Measurements from ENCODE around the gene RGP1.

The RGP1 gene

GRCh38 chr9:35789541-35789940 lies 40.5 kb downstream of the RGP1 start:
- DNase-seq: peak; percentile 61
- no peaks in the 10 kb centered on the region for H3K79me2 ChIP-seq (ENCODE audit: low read length)
- no peaks in the 10 kb centered on the region for H3K36me3 ChIP-seq (replicated peaks; ENCODE audit: insufficient read depth, low read length)
- TF ChIP-seq EZH2phosphoT487 (IDR thresholded peaks at IDR 0.05; ENCODE audit: low read length): no peak
- TF ChIP-seq EZH2 (optimal IDR thresholded peaks at IDR 0.05; ENCODE audit: low read depth, low read length): no peak
- no peak for TF ChIP-seq CTCF (IDR thresholded peaks at IDR 0.05; ENCODE audit: low read length)
- no peak overlapping the region for H3K4me3 ChIP-seq (ENCODE audit: low read length)
- H2AFZ ChIP-seq (ENCODE audit: low read length): no peak overlapping the region
- H3F3A ChIP-seq (ENCODE audit: insufficient read depth, low read length): peaks cover 12% of the 10 kb centered on the region
- no peaks in the 10 kb centered on the region for H3K27me3 ChIP-seq (replicated peaks; ENCODE audit: insufficient read depth, low read length)
- H3K9ac ChIP-seq (ENCODE audit: low read length): no peak overlapping the region
- peaks cover 14% of the 10 kb centered on the region for H3K4me1 ChIP-seq (ENCODE audit: low read length)
- no peaks in the 10 kb centered on the region for H3K9me3 ChIP-seq (replicated peaks; ENCODE audit: insufficient read depth, low read length)
- peak overlapping the region; percentile 33; the same call in 1 of the 2 replicates for H3K27ac ChIP-seq (ENCODE audit: low read length)
- H3K4me2 ChIP-seq (ENCODE audit: low read depth, low read length): peak overlapping the region; percentile 27; the same call in 1 of the 2 replicates
- no peaks in the 10 kb centered on the region for H3K9me2 ChIP-seq (replicated peaks; ENCODE audit: insufficient read depth, low read length)
- H4K20me1 ChIP-seq (ENCODE audit: insufficient read depth, low read length): no peaks in the 10 kb centered on the region

- no peak for DNase-seq
- no peak overlapping the region for H3K4me3 ChIP-seq (ENCODE audit: low read length)
- peak overlapping the region; percentile 33; the same call in 1 of the 2 replicates for H3K27ac ChIP-seq (ENCODE audit: low read length)
- H3K4me2 ChIP-seq (ENCODE audit: low read depth, low read length): peak overlapping the region; percentile 27; the same call in 1 of the 2 replicates
- no peak for TF ChIP-seq CTCF (IDR thresholded peaks at IDR 0.05; ENCODE audit: low read length)
- no peak for TF ChIP-seq EZH2phosphoT487 (IDR thresholded peaks at IDR 0.05; ENCODE audit: low read length)
- no peak for TF ChIP-seq EZH2 (optimal IDR thresholded peaks at IDR 0.05; ENCODE audit: low read depth, low read length)
- H3K36me3 ChIP-seq (replicated peaks; ENCODE audit: insufficient read depth, low read length): no peaks in the 10 kb centered on the region
- H2AFZ ChIP-seq (ENCODE audit: low read length): no peak overlapping the region
- no peak overlapping the region for H3K9ac ChIP-seq (ENCODE audit: low read length)
- H4K20me1 ChIP-seq (ENCODE audit: insufficient read depth, low read length): no peaks in the 10 kb centered on the region
- H3K9me3 ChIP-seq (replicated peaks; ENCODE audit: insufficient read depth, low read length): no peaks in the 10 kb centered on the region
- no peaks in the 10 kb centered on the region for H3K9me2 ChIP-seq (replicated peaks; ENCODE audit: insufficient read depth, low read length)
- no peaks in the 10 kb centered on the region for H3K27me3 ChIP-seq (replicated peaks; ENCODE audit: insufficient read depth, low read length)
- H3K79me2 ChIP-seq (ENCODE audit: low read length): no peaks in the 10 kb centered on the region
- peaks cover 12% of the 10 kb centered on the region for H3F3A ChIP-seq (ENCODE audit: insufficient read depth, low read length)
- peaks cover 13% of the 10 kb centered on the region for H3K4me1 ChIP-seq (ENCODE audit: low read length)
Measured at GRCh38 chr9:35790025-35790384, 40.9 kb downstream of the RGP1 start.

DNA sequence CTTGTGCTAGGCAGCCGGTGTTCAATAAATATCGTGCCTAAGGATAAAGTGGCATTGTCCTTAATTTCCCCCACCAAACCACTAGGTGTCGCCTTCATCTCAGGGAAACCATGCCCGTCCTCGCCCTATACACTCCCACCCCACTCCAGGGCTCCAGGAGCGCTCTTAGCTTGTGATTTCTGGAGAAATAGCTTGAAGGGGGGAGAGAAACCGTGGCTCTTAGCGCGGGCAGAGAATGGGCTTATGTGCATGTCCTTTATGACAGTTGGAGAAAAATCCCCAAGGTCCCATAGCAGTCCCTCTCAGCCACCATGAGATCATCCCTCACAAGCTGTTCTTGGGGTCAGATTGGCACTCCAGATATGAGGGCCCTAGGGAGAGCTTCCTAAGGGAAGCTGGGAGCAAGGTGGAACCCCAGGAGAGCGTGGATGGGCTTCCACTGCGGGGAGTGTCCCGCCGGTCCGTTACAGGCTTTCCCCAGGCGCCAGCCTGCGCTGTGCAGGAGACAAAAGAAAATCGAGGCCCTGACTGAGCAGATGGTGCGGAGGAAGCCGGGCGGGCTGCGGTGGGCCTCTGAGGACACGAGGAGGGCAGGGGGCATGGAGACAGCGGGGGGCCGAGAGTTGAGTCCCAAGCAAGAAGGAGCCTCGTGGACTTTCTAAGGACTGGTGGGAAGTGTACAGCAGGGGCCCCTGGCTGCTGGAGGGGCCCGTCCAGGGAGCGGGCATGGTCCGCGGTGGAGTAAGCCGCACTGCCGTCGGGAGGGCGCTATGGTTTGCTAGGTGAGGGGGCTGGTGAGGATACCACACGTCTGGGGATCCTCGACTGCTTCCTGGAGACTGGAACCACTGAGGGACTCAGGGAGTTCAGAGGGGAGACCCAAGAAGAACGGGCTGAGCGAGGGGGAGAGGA lies 41.6 kb downstream of the RGP1 start:
- TF ChIP-seq CTCF (IDR thresholded peaks at IDR 0.05; ENCODE audit: low read length): peak; percentile 85
- TF ChIP-seq EZH2phosphoT487 (IDR thresholded peaks at IDR 0.05; ENCODE audit: low read length): no peak
- peak; percentile 66 for DNase-seq
- Histone ChIP-seq H3F3A (ENCODE audit: insufficient read depth, low read length) (peaks cover 12% of the 10 kb centered on the region), H4K20me1 (ENCODE audit: insufficient read depth, low read length) (no peaks in the 10 kb centered on the region), H3K4me1 (ENCODE audit: low read length) (peaks cover 11% of the 10 kb centered on the region), H3K9ac (ENCODE audit: low read length) (no peak overlapping the region), H3K4me2 (ENCODE audit: low read depth, low read length) (peak overlapping the region; percentile 27; the same call in 1 of the 2 replicates), H2AFZ (ENCODE audit: low read length) (no peak overlapping the region), H3K36me3 (replicated peaks; ENCODE audit: insufficient read depth, low read length) (no peaks in the 10 kb centered on the region), H3K4me3 (ENCODE audit: low read length) (no peak overlapping the region), H3K27me3 (replicated peaks; ENCODE audit: insufficient read depth, low read length) (no peaks in the 10 kb centered on the region), H3K9me2 (replicated peaks; ENCODE audit: insufficient read depth, low read length) (no peaks in the 10 kb centered on the region), H3K79me2 (ENCODE audit: low read length) (no peaks in the 10 kb centered on the region), H3K27ac (ENCODE audit: low read length) (no peak overlapping the region), H3K9me3 (replicated peaks; ENCODE audit: insufficient read depth, low read length) (no peaks in the 10 kb centered on the region)
